Stimulated activated CD4-positive, alpha-beta T cell treated with anti-CD3 and anti-CD28 coated beads, Interleukin-15, amount 100 ng/mL, for 1 hour (primary cell): ENCODE data around the gene CRIP2.

ENCODE experiments used
- DNase-seq, 2 donors: peaks; one replicate each; pipeline ENCODE4 v3.0.0-alpha.2; 2020; ENCODE audit warnings: low read depth in 1 of 2, low spot score in 1 of 2

CRIP2 gene

DNA sequence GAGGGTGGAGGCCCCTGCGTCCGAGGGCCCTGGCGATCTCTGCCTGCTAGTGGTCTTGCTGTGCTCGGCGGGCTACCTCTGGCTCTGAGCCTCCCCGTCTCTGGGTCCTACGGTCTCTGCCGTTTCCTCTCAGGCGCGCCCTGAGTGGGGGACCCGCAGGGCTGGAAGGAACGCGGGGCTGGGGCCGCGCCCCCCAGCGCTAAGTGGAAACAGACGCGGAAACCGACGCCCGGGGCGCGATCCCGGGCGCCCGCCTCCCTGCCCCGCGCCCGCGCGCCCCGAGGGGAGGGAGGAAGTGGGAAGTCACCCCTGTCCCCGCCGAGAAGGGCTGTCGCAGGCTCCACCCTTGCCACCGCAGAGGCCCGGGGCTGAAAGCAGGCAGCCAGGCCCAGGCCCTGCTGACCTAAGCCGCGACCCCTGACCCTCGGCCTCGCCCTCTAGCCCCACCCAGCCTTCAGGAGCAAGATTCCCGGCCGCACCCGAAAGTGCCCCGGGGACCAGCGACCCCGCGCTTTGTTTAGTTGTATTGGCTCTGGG, 12.9 kb downstream of the CRIP2 start:
- DNase-seq, result peak in 1 of 2 donors; percentile 62

DNA sequence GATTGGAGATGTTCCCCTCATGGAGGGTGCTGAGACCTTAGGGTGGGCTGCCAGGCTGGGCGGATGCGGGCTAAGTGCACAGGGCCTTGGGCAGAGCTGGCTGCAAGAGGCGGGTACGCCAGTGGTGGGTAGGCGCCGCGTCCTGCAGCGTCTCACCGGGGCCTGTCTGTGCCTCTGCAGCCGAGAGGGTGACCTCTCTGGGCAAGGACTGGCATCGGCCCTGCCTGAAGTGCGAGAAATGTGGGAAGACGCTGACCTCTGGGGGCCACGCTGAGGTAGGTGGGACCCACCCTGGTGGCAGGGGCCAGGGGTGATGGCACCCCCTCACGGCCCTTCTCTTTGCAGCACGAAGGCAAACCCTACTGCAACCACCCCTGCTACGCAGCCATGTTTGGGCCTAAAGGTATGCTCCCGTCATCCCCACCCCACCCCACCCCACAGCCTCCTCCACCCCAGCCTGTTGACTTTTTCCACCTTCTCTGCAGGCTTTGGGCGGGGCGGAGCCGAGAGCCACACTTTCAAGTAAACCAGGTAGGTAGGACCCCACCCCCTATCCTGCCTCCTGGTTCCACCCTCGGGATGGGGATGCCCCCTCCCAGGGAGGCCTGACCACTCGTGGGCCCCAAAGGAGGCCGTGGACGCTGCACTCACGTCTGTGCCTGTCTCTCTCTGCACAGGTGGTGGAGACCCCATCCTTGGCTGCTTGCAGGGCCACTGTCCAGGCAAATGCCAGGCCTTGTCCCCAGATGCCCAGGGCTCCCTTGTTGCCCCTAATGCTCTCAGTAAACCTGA, 13.6 kb downstream of the CRIP2 start:
- DNase-seq, result no peak

DNA sequence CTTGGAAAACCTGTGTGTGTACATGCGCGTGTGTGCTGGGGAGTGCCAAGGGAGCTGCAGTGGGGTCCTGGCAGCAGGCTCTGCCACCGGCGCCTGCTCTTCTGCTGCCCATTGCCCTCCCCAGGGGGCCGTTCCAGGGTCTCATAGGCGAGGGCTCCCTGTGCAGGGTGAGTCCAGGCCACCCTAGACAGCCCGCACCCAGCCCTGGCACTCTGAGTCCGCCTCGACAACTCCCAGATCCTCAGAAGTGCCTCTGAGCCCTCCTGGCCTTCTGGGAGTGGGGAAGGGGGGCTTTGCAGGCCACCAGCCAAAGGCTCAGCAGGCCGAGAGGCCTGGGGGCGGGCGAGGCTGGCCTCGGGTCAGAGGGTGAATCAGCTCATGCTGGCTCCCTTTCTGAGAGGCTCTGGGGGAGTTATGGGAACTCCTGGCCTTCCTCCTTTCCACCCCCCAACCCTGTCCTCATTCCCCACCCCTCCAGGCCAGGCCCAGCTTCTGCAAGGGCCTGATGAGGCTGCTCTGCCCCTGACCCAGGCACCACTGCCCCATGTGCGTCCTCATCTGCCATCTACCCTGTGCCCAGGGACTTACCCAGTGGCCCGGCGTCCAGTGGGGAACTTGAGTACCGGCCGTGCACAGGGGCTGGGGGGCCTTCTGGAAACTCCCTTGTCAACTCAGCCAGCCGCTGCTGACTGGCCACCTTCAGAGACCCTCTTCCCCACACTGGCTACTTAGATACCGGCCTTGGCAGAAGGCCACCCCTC, 14.3 kb downstream of the CRIP2 start:
- DNase-seq, result no peak

DNA sequence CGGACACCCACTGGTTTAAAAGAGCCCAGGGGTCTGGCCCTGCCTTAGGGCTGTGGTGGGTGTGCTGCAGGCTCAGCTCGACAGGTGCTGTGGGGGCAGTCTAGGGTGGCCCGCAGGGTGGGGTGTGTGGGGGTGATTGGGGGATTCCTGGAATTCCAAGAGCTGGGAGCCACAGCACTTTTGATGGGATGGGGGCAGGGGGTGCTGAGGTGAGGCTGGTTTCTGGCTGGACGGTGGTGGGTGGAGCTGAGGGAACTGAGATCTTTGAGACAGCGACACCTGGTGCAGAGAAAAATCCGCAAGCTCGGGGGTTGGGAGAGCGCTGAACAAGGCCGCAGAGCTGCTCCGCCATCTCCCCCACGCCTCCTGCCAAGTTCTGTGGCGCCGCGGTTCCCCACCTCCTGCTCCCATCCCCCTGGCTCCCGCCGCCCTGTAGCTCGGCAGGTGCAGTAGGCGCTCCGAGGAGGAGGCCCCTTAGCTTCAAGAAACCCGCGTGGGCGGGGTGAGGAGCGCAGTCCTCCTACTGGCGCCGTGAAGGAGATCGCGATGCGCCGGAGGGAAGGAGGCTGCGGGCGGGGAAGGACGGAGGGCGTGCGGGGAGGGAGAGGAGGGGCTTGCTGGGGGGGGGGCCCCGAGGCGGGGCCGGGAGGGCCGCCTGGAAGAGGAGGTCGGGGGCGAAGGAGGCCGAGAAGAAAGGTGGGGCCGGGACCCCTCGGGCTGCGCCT, 15.1 kb downstream of the CRIP2 start:
- peak; percentile 64 to 72 for DNase-seq

DNA sequence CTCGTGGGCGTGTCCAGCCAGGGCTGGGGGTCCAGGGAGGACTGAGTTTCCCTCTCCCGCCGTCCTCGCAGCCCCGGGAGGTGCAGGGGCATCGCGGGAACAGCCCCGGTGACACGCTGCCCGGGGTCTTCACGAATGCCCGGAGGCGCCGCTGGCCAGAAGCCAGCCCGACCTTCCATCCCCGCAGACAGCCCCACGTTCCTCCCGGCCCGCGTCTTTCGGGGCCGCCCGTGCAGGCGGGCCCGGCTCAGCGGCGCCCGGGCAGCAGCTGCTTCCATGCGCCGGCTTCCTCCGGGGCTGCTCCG, 15.6 kb downstream of the CRIP2 start:
- no peak for DNase-seq

DNA sequence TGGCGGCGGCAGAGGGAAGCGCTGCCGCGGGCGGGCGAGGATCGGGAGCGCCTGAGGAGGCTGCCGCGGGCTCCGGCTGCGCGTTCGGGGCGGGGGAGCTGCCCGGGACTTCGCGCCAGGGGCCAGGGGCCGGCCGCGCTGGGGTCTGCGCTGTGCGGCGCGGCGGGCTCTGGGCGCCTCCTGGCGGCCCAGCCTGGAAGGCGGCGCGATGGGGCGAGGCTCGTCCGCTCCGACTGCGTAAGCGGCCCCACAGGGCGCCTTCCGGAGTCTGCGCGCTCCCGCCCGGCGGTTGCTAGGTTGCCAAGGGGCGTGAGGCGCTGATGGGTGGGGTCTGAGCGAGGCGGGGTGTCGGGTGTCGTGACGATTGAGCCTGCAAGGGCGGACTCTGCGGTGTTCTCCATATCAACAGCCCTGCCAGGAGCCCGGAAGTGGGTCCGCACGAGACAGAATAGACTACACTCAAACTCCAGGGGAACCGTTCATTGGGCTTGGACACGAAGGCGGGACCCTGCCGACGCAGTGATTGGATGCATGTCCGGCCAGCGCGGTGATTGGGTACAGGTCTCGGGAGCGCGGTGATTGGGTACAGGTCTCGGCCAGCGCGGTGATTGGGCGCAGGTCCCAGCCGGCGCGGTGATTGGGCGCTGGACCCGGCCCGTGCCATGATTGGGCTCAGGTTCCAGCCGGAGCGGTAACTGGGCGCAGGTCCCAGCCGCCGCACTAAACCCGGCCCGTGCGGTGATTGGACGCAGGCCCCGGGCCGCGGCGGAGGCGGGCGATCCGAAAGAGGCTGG, 16.1 kb downstream of the CRIP2 start, which contains the start of gene TEDC1:
Gene TEDC1 (plus strand): TSS at position 675 of the 794 bp plus-strand sequence. CDS start 130 bp downstream, outside the sequence.
- DNase-seq, result peak; percentile 96 to 99

DNA sequence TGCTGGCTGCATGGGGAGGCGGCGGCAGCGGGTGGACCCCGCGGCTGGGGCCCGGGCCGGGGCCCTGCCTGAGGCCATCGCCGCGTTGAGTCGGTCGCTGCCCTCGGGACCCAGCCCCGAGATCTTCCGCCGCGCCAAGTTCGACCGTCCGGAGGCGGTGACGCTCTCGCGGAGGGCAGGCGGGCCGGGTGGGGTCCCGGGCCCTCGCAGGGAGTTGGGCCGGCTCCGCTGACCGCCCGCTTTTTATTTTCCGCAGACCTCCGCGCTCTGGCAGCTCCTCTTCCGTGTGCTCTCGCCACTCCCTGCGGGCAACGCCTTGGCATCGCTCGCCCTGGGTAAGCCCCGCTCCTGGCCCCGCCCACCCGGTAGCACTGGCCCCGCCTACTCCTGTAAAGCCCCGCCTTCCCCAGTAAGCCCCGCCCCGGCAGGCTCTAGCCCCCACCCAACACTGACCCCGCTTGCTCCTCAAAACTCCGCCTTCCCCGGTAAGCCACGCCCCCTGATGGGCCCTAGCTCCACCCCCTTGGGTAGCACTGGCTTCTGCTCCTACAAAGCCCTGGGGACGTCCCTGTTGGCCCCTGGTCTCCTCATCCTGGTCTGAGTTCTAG, 16.8 kb downstream of the CRIP2 start:
- DNase-seq, result peak; percentile 69 to 83

DNA sequence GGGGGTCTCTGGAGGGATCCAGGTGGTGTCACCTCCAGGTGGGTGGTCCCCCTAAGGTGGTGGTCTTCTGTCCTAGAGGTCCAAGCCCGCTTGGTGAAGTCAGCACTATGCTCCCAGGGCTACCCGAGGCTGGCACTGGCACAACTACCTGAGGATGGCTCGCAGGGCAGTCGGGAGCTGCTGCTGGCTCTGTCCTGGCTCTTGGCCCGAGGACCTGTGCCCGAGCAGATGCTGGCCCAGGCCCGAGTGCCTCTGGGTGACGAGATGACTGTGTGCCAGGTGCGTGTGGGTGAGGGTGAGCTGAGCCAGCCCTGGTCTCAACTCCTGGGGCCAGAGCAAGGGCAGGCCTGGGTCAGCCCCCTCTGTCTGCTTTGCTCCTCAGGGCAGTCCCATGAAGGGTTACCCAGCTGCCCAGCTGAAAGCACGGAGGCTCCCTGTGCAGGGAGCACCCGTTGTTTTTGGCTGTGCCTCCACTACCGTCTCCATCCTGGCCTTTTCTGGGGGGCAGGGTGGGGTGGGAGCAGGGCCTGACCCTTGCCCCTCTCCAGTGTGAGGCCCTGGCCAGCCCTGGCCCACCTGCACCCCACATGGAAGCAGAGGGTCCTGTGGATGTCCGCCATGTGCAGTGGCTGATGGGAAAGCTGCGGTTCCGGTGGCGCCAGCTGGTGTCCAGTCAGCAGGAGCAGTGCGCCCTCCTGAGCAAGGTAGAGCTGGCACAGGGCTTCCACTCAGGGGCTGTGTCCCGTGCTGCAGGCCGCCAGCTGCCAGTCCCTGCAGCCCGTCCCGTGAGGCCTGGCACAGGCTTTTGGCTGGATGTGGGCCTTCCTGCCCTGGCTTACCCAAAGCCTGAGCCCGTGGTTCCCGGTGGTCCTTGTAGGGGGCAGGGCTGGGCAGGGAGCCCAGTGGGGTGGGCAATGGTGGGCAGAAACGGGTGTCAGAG, 17.7 kb downstream of the CRIP2 start:
- DNase-seq, result no peak

DNA sequence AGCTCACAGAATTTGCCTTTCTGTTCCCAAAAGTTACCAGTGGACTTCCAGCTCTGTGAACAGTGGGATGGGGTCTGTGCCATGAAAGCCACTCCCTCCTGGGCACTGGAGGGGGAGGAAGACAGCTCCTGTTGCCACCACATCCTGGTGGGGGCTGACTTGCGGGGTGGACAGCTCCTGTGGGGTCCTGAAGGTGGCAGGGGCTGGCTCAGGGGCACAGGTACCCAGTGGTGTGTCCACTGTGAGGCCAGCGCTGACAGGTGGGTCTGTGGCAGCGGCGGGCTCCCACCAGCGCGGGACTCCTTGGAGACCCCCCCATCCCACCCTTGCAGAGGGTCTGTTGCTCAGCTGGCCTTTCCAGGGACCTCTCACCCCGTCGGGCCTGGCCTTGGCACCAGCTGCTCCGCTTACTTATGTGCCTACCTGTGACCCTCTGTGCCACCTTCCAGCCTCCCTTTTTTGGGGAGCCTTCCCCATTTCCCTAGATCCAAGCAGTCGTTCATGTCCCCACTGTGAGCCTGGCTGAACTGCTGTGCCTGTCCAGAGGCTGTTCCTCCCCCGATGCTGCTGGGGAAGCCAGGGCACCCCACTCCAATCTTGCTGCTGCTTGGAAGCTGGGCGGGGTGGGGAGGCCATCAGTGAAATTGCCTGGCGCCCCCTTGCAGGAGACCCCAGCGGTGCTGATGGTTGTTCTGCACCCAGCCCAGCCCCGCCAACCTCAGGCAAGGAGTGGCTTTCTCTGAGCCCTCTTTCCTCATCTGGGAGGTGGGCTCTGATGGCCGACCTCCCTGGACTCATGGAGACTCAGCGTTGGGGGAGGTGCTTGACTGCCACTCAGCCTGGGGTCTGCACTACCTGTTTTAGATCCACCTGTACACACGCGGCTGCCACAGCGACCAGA, 18.6 kb downstream of the CRIP2 start:
- no peak for DNase-seq

DNA sequence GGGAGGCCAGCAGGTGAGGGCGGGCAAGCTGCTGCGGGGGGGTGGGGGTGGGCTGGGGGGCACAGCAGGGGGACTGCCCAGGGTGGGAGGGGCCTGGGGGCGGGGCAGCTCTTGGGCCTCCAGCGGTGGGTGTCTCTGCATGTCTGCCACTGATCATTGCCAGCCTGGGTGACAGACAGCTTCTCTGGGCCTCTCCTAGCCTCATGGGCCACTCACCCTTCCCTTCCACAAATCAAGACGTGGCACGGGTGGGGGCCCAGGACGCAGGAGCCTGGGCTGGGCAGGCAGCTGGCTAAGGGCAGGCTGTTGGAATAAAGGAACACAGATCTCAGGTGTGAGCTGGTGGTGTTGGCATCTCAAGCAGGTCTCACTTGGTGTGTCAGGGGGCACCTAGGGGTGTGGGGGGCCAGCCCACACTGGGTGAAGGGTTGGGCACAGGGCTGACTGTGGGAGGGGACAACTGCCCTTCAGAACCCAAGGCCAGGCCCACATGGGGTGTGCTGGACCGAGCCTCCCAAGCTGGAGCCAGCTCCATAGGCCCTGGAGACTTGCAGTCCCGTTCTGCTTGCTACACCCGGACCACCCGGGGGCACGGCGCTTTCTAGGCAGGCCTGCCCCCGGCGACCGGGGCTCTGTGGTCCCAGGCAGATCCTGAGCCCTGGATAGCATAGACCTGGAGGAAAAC, 19.4 kb downstream of the CRIP2 start:
- no peak for DNase-seq

DNA sequence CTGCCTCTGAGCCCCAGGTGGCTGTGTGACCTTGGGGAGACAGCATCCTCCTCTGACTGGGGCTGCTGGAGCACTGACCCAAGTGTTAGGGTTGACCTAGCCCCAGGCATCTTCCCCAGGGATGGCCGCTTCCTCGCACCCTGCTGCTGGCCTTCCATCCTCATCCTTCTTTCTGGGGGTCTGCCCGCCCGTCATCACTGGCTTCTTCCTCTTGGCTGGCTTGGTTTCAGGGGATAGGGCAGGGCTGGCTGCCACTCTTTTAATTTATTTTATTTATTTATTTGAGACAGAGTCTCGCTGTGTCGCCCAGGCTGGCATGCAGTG, 19.9 kb downstream of the CRIP2 start:
- no peak for DNase-seq

DNA sequence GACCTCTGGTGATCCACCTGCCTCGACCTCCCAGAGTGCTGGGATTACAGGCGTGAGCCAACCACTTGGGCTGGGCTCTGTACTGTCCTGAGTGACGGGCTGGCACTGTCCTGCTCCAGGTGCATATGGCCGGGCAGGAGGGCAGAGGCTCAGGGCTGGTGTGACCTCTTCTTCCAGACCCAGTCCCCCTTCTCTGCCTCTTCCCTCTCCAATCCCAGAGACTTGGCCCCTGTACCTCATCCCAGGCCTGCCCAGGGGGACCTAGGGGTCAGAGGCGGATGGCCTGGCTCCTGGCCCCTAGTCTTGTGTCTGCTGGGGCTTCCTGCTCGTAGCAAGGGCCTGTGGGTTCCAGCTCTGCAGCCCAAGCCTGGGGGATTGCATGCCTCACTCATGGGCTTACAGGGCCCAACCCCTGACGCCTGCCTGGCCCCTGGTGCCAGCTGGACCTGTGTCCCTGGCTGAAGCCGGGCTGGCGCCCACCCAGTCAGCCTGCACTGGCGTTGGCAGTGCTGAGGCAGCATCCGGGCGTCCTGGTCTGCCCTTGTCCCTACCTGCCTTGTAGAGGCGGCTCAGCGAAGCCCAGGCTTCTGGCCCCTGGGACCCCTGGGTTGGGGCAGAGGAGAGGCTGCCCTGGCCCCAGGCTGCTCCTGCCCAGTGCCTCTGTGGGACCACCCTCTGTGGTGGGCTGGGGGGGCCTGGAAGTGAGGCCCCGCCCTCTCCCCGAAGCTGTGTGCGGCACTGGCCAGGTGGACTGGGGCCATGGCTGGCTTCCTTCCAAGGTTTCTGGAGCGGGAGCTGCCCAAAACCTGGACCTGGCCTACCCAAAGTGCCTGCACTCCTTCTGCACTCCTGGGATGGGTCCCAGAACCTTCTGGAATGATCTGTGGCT, 20.7 kb downstream of the CRIP2 start:
- no peak for DNase-seq

DNA sequence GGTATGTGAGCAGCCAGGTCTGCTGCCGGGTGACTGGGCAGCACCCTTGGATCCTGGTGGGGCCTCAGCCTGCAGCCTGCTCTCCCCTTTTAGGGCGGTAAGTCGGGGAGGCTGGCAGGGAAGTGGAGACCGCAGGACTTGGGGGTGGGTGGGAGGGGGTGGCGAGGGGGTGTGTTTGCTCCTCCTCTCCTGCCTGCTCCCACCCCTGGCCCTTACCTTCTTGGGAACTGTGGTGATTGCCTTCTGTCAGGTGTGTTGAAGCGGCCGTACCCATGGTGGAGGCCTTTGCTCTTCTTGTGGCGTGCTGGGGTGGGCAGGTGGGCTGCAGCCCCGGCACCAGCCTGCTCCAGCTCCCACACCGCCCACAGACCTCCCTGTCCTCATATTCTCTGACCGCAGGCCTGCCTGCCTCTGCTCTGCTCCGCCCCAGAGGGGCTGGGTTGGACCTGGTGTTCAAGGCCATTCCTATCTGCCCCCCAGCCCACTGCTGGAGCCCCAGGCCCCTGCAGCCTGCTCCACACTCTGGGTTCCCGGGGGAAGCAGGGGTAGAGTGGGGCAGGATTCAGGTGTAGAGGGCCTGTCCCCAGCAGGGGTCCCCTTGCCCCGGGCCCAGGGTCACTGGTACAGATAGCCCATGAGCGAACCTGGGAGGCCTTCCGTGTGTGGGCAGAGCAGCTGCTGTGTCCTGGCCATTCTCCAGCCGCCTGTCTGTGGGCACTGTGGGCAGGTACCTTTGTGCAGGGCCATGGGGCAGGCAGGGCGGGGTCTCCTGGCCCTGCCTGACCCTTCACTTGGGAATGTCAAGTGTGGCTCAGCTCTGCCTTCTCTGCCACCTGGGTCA, 21.6 kb downstream of the CRIP2 start:
- no peak for DNase-seq

DNA sequence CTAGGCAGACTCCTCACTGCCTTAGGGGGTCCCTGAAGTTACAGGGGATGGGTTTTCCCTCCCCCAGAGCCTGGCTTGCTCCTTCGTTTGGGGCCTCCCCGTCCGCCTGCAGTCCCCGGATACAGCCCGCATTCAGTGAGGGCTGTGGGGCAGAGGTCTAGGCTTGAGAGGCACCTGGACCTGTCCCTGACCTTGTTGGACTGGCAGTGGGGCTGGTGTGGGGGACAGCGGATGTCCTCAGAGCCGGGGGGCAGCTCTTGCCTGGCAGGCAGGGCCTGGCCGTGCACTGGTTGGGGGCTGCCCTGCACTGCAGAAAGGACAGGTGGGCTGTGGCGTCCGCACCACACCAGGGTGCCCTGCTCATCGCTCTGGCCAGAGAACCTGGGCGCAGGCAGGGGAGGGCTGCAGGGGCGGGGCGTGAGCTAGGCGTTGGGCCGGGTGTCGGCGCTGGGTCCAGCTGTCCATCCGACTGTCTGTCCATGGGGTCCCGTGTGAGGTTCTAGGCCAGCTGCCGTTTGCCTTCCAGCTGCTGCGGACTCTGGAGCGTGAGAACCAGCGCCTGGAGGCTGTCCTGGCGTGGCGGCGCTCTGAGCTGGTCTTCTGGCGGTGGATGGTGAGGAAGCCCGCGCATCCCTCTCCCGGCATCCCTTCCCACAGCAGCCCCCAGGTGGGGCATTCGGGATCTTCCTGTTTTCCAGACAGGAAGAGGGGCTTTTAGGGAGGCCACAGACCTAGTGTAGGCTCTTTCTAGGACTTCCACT, 22.4 kb downstream of the CRIP2 start:
- no peak for DNase-seq
